K562 (cell line): ENCODE measurements around the gene FAM53A. TPM values are rescaled to one million over a fixed set of nuclear protein-coding genes. Genes with fewer than 3 reads are reported as not detected.

Experiments used
- ATAC-seq: fragments of 200-7000 bp; cut with Tn5 transposase; 3 replicates; pipeline ENCODE4 v1.9.1; 2020; ENCODE audit warnings: moderate library complexity
- BruUV-seq: library from RNA; stranded (reverse); fragments of 400-500 nt; replicated peaks from 2 replicates; lab custom pipeline; 2021; lab: Mats Ljungman, UMichigan
- CTCF ChIA-PET: fragments of 300-600 bp; formaldehyde crosslinking; extraction: SDS; loops from one replicate; lab custom pipeline; 2021; ENCODE audit warnings: low intra/inter-chr PET ratio; lab: Yijun Ruan, JAX
- POLR2A ChIA-PET: fragments of 300-600, 350-650 bp; sonication (Branson Sonifier 250); formaldehyde crosslinking; extraction: SDS; loops from one replicate; lab custom pipeline; 2021; ENCODE audit warnings: antibody characterized with exemption, inconsistent platforms; lab: Yijun Ruan, JAX
- DNase-seq, 4 experiments: peaks; one replicate each; pipeline versions ENCODE4 v3.0.0 to v3.0.0-alpha.2; 2011 to 2018; ENCODE audit warnings: low spot score in 3 of 4, mixed read lengths in 3 of 4; ENCODE audit errors: extremely low read depth in 1 of 4
- FAIRE-seq: peaks from 2 replicates; lab custom pipeline; 2011; peaks lifted over from hg19 to GRCh38; lab: Jason Lieb, UNC
- H2AFZ ChIP-seq: 2 replicates; pipeline ENCODE4 v1.6.0; 2011; ENCODE audit warnings: low read depth, low read length, control low read depth, inconsistent platforms
- H3K27ac ChIP-seq: fragments of 200-600 bp; 3 replicates; pipeline ENCODE4 v1.8.0; 2011; ENCODE audit warnings: low read depth, mild to moderate bottlenecking, control low read depth, inconsistent platforms, low read length, moderate library complexity, mixed read lengths; ENCODE audit errors: extremely low read depth
- H3K27me3 ChIP-seq, 2 experiments: fragments of 300-600 bp in 1 of 2; 2 replicates in 1 of 2; 3 replicates in 1 of 2; pipeline versions ENCODE4 v1.6.0 to v1.8.0; 2011; ENCODE audit warnings: inconsistent platforms in 2 of 2, low read length in 2 of 2, mild to moderate bottlenecking in 1 of 2, mixed read lengths in 1 of 2, moderate library complexity in 1 of 2; ENCODE audit not compliant: control insufficient read depth in 2 of 2, insufficient read depth in 2 of 2
- H3K36me3 ChIP-seq: fragments of 300-600 bp; 3 replicates; pipeline ENCODE4 v1.8.0; 2011; ENCODE audit warnings: mild to moderate bottlenecking, low read length, inconsistent platforms; ENCODE audit not compliant: control insufficient read depth, insufficient read depth
- H3K4me1 ChIP-seq, 2 experiments: fragments of 200-600 bp in 1 of 2; replicated peaks in 1 of 2; 2 replicates in 1 of 2; 3 replicates in 1 of 2; pipeline versions ENCODE4 v1.5.1 to v1.8.0; 2011; ENCODE audit warnings: inconsistent platforms in 2 of 2, low read length in 2 of 2, mild to moderate bottlenecking in 1 of 2, mixed read lengths in 1 of 2, moderate library complexity in 1 of 2; ENCODE audit not compliant: control insufficient read depth in 2 of 2, insufficient read depth in 2 of 2
- H3K4me2 ChIP-seq: 2 replicates; pipeline ENCODE4 v1.6.1; 2011; ENCODE audit warnings: low read length, control low read depth, inconsistent platforms, mixed read lengths; ENCODE audit not compliant: insufficient read depth
- H3K4me3 ChIP-seq: fragments of 200-600 bp; sonication (generic), shearing (Covaris generic); 2 replicates; pipeline ENCODE4 v1.5.1; 2016; ENCODE audit warnings: control low read depth, inconsistent platforms
- H3K79me2 ChIP-seq: fragments of 200-600 bp; 3 replicates; pipeline ENCODE4 v1.8.0; 2011; ENCODE audit warnings: low read length, inconsistent platforms; ENCODE audit not compliant: control insufficient read depth, insufficient read depth
- H3K9ac ChIP-seq, 2 experiments: 2 replicates each; pipeline versions ENCODE4 v1.6.0 to v1.6.1; 2011; ENCODE audit warnings: low read depth in 2 of 2, low read length in 2 of 2, control low read depth in 1 of 2, inconsistent platforms in 1 of 2, mild to moderate bottlenecking in 1 of 2, mixed read lengths in 1 of 2; ENCODE audit not compliant: insufficient read depth in 1 of 2
- H3K9me1 ChIP-seq: one replicate; pipeline ENCODE4 v1.6.0; 2011; ENCODE audit warnings: inconsistent platforms, mild to moderate bottlenecking, low read length, moderate library complexity; ENCODE audit not compliant: control insufficient read depth, insufficient read depth
- H3K9me3 ChIP-seq: replicated peaks from 2 replicates; pipeline ENCODE4 v1.5.1; 2011; ENCODE audit warnings: low read depth, low read length, inconsistent platforms; ENCODE audit not compliant: control insufficient read depth, insufficient read depth
- H4K20me1 ChIP-seq: replicated peaks from 2 replicates; pipeline ENCODE4 v1.6.1; 2011; ENCODE audit warnings: low read length, inconsistent platforms, mixed read lengths; ENCODE audit not compliant: control insufficient read depth, insufficient read depth
- PHF21A ChIP-seq: fragments of 450-650 bp; IDR thresholded peaks from 2 replicates; pipeline ENCODE4 v1.6.1; 2017; ENCODE audit warnings: low read depth, borderline replicate concordance
- RERE ChIP-seq: sonication (generic); formaldehyde crosslinking; IDR thresholded peaks from 2 replicates; pipeline ENCODE4 v1.8.0; 2023; ENCODE audit warnings: missing genetic modification reagents, mild to moderate bottlenecking, borderline replicate concordance
- WGBS: fragments of 100-300 bp; shearing (Covaris generic); methylation state at CpG from one replicate; pipeline ENCODE4 v1.1.6; 2016; ENCODE audit warnings: low coverage, mixed read lengths; ENCODE audit not compliant: insufficient coverage; ENCODE audit errors: missing lambda C conversion rate; 5-methylcytosine and 5-hydroxymethylcytosine counted together
- in situ Hi-C: fragments of 300-500 bp; cut with MboI; formaldehyde crosslinking; loops from 4 replicates; pipeline ENCODE4 v1.15.0; 2018; ENCODE audit warnings: inconsistent platforms, mixed read lengths
- intact Hi-C: fragments of 100-400 bp; cut with micrococcal nuclease; formaldehyde crosslinking; loops from 2 replicates; pipeline ENCODE4 v1.14.2; 2022
- polyA plus RNA-seq, 8 experiments: library from polyadenylated mRNA; depleted of rRNA in 4 of 8; stranded (reverse) in 5 of 8; unstranded in 3 of 8; fragments of >200 nt; fragmentation: Nextera tagmentation in 2 of 8; fragmentation: Illumina TruSeq in 1 of 8; extraction: Ambion mirVana in 2 of 8; extraction: Trizol in 1 of 8; gene quantifications; 2 replicates each; pipeline versions ENCODE4 v1.2.1 to v1.2.3, GENCODE V29; 2011 to 2014; ENCODE audit warnings: inconsistent platforms in 1 of 8, missing spikeins in 1 of 8
- total RNA-seq, 7 experiments: library from RNA; depleted of rRNA in 6 of 7; stranded (reverse); fragments of >200 nt in 6 of 7; fragmentation: Illumina TruSeq in 2 of 7; extraction: Trizol in 2 of 7; gene quantifications; 2 replicates each; pipeline versions ENCODE4 v1.2.1 to v1.2.3, GENCODE V29; 2011 to 2021; ENCODE audit warnings: low replicate concordance in 1 of 7
- TF ChIP-seq, protein P1 (sequence below), 3 experiments: fragments of 200-800 bp in 1 of 3; fragments of 250-450 bp in 1 of 3; fragments of 450-650 bp in 1 of 3; sonication (Bioruptor Pico) in 1 of 3; sonication (Bioruptor generic) in 1 of 3; formaldehyde crosslinking in 1 of 3; IDR thresholded peaks; 2 replicates each; pipeline versions ENCODE4 v1.6.1 to v1.8.0; 2016 to 2022; ENCODE audit warnings: mild to moderate bottlenecking in 2 of 3, missing genetic modification characterization in 2 of 3, missing compliant biosample characterization in 1 of 3, moderate library complexity in 1 of 3
- TF ChIP-seq, protein P2 (sequence below): sonication (generic); formaldehyde crosslinking; IDR thresholded peaks from 2 replicates; pipeline ENCODE4 v1.8.0; 2022; ENCODE audit warnings: mild to moderate bottlenecking, missing genetic modification reagents
- TF ChIP-seq, protein P3 (sequence below): IDR thresholded peaks from 2 replicates; pipeline ENCODE4 v1.6.1; 2012; ENCODE audit warnings: low read depth, low read length, improper control_type of control experiment, borderline replicate concordance

The FAM53A gene
- total and polyA plus RNA-seq, 9 of the 15 experiments (the other 6 are each of a cell fraction or from before 2014, with no cell fraction given), result 0.53 to 2.7 (median 1.4) TPM; not detected in 2

- no peaks in the 10 kb centered on the region for H3K36me3 ChIP-seq
- intact Hi-C loops (no loop called here), in situ Hi-C loops (no loop called here)
- FAIRE-seq (no peak), DNase-seq (no peak), ATAC-seq (no peak)
- peaks cover 3% of the 10 kb centered on the region for H4K20me1 ChIP-seq
- no peak overlapping the region for H2AFZ ChIP-seq
- H3K4me2 ChIP-seq, result no peak overlapping the region
- H3K9me3 ChIP-seq, result no peaks in the 10 kb centered on the region
- POLR2A ChIA-PET, result interaction anchor here (0.7 to 1.5 kb wide), 3 partner anchors 9 to 188 kb away, joined by 3 to 5 read pairs (median 4); no protein-coding TSS in a partner anchor
- no peak overlapping the region for H3K4me3 ChIP-seq
- H3K4me1 ChIP-seq, result peaks cover 0 to 54% of the 10 kb centered on the region in 2 experiments; a peak in 2 of 5 replicates
- H3K27ac ChIP-seq, result no peak overlapping the region
- no peaks in the 10 kb centered on the region for H3K79me2 ChIP-seq
- peaks cover 0 to 8% of the 10 kb centered on the region in 2 experiments; a peak in 3 of 5 replicates for H3K27me3 ChIP-seq
- H3K9ac ChIP-seq, result no peak overlapping the region
- CTCF ChIA-PET, result no interaction called here
- H3K9me1 ChIP-seq, result no peaks in the 10 kb centered on the region
- 53% methylated on average over 17 of the region's 19 CpGs for WGBS
- no TSS peak for BruUV-seq
- TF ChIP-seq, protein P1, sequence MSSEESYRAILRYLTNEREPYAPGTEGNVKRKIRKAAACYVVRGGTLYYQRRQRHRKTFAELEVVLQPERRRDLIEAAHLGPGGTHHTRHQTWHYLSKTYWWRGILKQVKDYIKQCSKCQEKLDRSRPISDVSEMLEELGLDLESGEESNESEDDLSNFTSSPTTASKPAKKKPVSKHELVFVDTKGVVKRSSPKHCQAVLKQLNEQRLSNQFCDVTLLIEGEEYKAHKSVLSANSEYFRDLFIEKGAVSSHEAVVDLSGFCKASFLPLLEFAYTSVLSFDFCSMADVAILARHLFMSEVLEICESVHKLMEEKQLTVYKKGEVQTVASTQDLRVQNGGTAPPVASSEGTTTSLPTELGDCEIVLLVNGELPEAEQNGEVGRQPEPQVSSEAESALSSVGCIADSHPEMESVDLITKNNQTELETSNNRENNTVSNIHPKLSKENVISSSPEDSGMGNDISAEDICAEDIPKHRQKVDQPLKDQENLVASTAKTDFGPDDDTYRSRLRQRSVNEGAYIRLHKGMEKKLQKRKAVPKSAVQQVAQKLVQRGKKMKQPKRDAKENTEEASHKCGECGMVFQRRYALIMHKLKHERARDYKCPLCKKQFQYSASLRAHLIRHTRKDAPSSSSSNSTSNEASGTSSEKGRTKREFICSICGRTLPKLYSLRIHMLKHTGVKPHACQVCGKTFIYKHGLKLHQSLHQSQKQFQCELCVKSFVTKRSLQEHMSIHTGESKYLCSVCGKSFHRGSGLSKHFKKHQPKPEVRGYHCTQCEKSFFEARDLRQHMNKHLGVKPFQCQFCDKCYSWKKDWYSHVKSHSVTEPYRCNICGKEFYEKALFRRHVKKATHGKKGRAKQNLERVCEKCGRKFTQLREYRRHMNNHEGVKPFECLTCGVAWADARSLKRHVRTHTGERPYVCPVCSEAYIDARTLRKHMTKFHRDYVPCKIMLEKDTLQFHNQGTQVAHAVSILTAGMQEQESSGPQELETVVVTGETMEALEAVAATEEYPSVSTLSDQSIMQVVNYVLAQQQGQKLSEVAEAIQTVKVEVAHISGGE (CRISPR knock-in tag; IDR thresholded peaks at IDR 0.05), result no peak
- TF ChIP-seq PHF21A (no peak), RERE (CRISPR knock-in tag) (no peak)
- TF ChIP-seq, protein P2, sequence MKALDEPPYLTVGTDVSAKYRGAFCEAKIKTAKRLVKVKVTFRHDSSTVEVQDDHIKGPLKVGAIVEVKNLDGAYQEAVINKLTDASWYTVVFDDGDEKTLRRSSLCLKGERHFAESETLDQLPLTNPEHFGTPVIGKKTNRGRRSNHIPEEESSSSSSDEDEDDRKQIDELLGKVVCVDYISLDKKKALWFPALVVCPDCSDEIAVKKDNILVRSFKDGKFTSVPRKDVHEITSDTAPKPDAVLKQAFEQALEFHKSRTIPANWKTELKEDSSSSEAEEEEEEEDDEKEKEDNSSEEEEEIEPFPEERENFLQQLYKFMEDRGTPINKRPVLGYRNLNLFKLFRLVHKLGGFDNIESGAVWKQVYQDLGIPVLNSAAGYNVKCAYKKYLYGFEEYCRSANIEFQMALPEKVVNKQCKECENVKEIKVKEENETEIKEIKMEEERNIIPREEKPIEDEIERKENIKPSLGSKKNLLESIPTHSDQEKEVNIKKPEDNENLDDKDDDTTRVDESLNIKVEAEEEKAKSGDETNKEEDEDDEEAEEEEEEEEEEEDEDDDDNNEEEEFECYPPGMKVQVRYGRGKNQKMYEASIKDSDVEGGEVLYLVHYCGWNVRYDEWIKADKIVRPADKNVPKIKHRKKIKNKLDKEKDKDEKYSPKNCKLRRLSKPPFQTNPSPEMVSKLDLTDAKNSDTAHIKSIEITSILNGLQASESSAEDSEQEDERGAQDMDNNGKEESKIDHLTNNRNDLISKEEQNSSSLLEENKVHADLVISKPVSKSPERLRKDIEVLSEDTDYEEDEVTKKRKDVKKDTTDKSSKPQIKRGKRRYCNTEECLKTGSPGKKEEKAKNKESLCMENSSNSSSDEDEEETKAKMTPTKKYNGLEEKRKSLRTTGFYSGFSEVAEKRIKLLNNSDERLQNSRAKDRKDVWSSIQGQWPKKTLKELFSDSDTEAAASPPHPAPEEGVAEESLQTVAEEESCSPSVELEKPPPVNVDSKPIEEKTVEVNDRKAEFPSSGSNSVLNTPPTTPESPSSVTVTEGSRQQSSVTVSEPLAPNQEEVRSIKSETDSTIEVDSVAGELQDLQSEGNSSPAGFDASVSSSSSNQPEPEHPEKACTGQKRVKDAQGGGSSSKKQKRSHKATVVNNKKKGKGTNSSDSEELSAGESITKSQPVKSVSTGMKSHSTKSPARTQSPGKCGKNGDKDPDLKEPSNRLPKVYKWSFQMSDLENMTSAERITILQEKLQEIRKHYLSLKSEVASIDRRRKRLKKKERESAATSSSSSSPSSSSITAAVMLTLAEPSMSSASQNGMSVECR, result no peak
- TF ChIP-seq, protein P3, sequence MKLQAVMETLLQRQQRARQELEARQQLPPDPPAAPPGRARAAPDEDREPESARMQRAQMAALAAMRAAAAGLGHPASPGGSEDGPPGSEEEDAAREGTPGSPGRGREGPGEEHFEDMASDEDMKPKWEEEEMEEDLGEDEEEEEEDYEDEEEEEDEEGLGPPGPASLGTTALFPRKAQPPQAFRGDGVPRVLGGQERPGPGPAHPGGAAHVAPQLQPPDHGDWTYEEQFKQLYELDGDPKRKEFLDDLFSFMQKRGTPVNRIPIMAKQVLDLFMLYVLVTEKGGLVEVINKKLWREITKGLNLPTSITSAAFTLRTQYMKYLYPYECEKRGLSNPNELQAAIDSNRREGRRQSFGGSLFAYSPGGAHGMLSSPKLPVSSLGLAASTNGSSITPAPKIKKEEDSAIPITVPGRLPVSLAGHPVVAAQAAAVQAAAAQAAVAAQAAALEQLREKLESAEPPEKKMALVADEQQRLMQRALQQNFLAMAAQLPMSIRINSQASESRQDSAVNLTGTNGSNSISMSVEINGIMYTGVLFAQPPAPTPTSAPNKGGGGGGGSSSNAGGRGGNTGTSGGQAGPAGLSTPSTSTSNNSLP, result no peak
Observed at GRCh38 chr4:1656986-1657385, 27.1 kb downstream of the FAM53A start.
